Left ventricle myocardium inferior (tissue), 1 donor: ENCODE results near the gene PCLO. TPM values are rescaled to one million over a fixed set of nuclear protein-coding genes. Genes with fewer than 3 reads are reported as not detected.

Experiments
- DNase-seq: peaks from one replicate; pipeline ENCODE4 v3.0.0-alpha.2; 2020
- H3K27ac ChIP-seq: fragments of 200-600 bp; replicated peaks from 2 replicates; pipeline ENCODE4 v1.8.0; 2021
- H3K27me3 ChIP-seq: fragments of 200-600 bp; 2 replicates; pipeline ENCODE4 v1.8.0; 2021; ENCODE audit warnings: low read depth
- H3K36me3 ChIP-seq: fragments of 200-600 bp; 2 replicates; pipeline ENCODE4 v1.8.0; 2021
- H3K4me1 ChIP-seq: fragments of 200-600 bp; 2 replicates; pipeline ENCODE4 v1.8.0; 2021
- H3K4me3 ChIP-seq: fragments of 200-600 bp; 2 replicates; pipeline ENCODE4 v1.8.0; 2021; ENCODE audit warnings: mild to moderate bottlenecking, moderate library complexity
- H3K9me3 ChIP-seq: fragments of 200-600 bp; replicated peaks from 2 replicates; pipeline ENCODE4 v1.8.0; 2021
- intact Hi-C: fragments of 100-400 bp; cut with micrococcal nuclease; formaldehyde crosslinking; loops from one replicate; pipeline ENCODE4 v1.11.0; 2022
- long read RNA-seq: library from polyadenylated mRNA; unstranded; transcript quantifications from one replicate; pipeline ENCODE4 v2.0.0, GENCODE V29; 2021
- total RNA-seq: library from RNA; stranded (reverse); fragmentation: NEBNext Ultra II Directional; extraction: Animal tissue kit (Norgen Biotek cat#: 25700); gene quantifications from one replicate; pipeline ENCODE4 v1.2.1, GENCODE V29; 2021
- TF ChIP-seq, protein P1 (sequence below): fragments of 200-600 bp; IDR thresholded peaks from 2 replicates; pipeline ENCODE4 v1.8.0; 2021; ENCODE audit warnings: antibody characterized with exemption, mild to moderate bottlenecking, borderline replicate concordance
- donor health status: DM: no; HTN: yes; CAD: no; lungs with severe emphysema.

The PCLO gene, protein sequence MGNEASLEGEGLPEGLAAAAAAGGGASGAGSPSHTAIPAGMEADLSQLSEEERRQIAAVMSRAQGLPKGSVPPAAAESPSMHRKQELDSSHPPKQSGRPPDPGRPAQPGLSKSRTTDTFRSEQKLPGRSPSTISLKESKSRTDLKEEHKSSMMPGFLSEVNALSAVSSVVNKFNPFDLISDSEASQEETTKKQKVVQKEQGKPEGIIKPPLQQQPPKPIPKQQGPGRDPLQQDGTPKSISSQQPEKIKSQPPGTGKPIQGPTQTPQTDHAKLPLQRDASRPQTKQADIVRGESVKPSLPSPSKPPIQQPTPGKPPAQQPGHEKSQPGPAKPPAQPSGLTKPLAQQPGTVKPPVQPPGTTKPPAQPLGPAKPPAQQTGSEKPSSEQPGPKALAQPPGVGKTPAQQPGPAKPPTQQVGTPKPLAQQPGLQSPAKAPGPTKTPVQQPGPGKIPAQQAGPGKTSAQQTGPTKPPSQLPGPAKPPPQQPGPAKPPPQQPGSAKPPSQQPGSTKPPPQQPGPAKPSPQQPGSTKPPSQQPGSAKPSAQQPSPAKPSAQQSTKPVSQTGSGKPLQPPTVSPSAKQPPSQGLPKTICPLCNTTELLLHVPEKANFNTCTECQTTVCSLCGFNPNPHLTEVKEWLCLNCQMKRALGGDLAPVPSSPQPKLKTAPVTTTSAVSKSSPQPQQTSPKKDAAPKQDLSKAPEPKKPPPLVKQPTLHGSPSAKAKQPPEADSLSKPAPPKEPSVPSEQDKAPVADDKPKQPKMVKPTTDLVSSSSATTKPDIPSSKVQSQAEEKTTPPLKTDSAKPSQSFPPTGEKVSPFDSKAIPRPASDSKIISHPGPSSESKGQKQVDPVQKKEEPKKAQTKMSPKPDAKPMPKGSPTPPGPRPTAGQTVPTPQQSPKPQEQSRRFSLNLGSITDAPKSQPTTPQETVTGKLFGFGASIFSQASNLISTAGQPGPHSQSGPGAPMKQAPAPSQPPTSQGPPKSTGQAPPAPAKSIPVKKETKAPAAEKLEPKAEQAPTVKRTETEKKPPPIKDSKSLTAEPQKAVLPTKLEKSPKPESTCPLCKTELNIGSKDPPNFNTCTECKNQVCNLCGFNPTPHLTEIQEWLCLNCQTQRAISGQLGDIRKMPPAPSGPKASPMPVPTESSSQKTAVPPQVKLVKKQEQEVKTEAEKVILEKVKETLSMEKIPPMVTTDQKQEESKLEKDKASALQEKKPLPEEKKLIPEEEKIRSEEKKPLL (N-terminal part only)
- 4.2 TPM for total RNA-seq
- long read RNA-seq, partial matches to known transcripts: 1 of 2 reads
- long read RNA-seq, other reads (novel, unspliced or antisense): 1 of 2 reads

DNA sequence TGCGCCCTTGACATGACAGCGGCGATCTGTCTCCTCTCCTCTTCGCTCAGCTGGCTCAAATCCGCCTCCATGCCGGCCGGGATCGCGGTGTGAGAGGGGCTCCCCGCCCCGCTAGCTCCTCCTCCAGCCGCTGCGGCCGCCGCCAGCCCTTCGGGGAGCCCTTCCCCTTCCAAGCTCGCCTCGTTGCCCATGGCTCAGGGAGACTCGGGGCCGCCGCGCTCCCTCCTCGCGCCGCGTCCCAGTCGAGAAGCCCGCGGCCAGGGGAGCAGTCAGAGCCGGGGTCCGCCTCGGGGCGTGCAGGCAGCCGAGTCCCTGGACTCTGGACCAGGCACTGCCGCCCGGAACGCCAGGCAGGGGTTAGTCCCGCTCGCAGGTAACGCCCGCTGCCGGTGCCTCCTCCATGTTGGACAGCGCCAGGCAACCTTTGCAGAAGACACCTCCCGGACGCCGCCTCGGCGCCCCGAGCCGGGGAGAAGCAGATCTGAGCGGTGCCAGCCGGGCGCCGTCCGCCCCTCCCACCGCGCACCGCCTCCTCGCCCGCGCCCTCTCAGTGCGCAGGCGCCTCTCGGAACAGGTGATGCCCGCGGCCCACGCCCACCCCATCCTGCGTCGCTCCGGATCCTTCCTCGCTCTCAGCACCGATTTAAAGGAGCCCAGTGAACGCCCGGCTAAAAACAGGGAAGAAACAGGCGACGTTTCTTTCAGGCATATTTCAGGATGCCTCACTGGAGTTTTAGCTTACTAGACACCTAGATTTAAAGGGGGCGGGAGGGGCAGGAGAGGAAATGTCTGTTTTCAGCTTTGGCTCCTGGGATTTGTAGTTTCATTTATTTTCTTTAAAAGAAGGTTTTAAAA lies at the start of gene PCLO:
Gene PCLO, minus strand, starts transcription at position 483 of the 855 bp plus-strand sequence. Its CDS starts 292 bp downstream, at position 191.
- peak; percentile 53 for DNase-seq
- peaks cover 15% of the 10 kb centered on the region for H3K4me1 ChIP-seq
- H3K36me3 ChIP-seq: no peaks in the 10 kb centered on the region
- H3K27ac ChIP-seq: peak within 1 kb of the TSS; percentile 69
- intact Hi-C loops: no loop called here
- peak within 1 kb of the TSS; percentile 72 for H3K4me3 ChIP-seq
- no peaks in the 10 kb centered on the region for H3K9me3 ChIP-seq
- H3K27me3 ChIP-seq: peaks cover 30% of the 10 kb centered on the region
- TF ChIP-seq, protein P1, sequence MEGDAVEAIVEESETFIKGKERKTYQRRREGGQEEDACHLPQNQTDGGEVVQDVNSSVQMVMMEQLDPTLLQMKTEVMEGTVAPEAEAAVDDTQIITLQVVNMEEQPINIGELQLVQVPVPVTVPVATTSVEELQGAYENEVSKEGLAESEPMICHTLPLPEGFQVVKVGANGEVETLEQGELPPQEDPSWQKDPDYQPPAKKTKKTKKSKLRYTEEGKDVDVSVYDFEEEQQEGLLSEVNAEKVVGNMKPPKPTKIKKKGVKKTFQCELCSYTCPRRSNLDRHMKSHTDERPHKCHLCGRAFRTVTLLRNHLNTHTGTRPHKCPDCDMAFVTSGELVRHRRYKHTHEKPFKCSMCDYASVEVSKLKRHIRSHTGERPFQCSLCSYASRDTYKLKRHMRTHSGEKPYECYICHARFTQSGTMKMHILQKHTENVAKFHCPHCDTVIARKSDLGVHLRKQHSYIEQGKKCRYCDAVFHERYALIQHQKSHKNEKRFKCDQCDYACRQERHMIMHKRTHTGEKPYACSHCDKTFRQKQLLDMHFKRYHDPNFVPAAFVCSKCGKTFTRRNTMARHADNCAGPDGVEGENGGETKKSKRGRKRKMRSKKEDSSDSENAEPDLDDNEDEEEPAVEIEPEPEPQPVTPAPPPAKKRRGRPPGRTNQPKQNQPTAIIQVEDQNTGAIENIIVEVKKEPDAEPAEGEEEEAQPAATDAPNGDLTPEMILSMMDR: no peak

DNA sequence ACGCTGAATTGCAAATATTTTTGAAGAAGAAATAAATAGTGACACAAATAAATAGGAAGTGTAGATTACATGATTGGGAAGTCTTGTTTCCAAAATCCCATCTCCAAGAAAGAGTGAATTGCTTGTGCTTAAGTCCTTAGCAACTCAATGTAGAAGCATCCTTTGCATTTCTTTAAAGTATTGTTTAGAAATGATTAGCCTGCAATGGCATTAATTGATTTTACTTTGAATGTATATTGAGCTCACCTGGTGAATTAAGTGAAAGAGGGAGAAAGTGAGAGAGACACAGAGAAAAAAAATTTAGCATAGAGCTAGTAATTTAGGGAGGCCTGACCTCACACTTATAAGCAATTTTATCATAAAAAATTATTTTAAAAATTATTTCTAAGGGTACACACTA lies 49.0 kb upstream of the PCLO start:
- TF ChIP-seq, protein P1: no peak
- Histone ChIP-seq H3K4me1 (no peaks in the 10 kb centered on the region), H3K27me3 (no peaks in the 10 kb centered on the region), H3K27ac (no peak overlapping the region), H3K36me3 (no peaks in the 10 kb centered on the region), H3K9me3 (no peaks in the 10 kb centered on the region), H3K4me3 (no peak overlapping the region)
- no peak for DNase-seq
- intact Hi-C loops: no loop called here

DNA sequence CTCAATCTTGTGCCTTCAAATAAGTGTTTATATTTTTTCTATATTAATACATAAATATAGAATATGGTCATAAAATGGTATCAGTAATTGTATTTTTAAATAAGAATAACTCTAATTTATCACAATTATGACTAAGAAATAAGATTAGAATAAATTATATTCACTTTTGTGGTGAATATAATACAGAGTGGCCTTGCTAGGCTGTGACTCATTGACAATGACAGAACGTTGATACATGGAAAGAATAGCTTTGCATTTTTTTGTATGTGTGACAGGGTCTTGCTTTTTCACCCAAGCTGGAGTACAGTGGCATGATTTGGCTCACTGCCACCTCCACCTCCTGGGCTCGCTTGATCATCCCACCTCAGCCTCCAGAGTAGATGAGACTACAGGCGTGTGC lies 47.8 kb upstream of the PCLO start:
- no peak overlapping the region for H3K27ac ChIP-seq
- H3K9me3 ChIP-seq: no peaks in the 10 kb centered on the region
- TF ChIP-seq, protein P1: no peak
- no peak overlapping the region for H3K4me3 ChIP-seq
- intact Hi-C loops: no loop called here
- H3K27me3 ChIP-seq: no peaks in the 10 kb centered on the region
- DNase-seq: no peak
- H3K4me1 ChIP-seq: no peaks in the 10 kb centered on the region
- H3K36me3 ChIP-seq: no peaks in the 10 kb centered on the region

DNA sequence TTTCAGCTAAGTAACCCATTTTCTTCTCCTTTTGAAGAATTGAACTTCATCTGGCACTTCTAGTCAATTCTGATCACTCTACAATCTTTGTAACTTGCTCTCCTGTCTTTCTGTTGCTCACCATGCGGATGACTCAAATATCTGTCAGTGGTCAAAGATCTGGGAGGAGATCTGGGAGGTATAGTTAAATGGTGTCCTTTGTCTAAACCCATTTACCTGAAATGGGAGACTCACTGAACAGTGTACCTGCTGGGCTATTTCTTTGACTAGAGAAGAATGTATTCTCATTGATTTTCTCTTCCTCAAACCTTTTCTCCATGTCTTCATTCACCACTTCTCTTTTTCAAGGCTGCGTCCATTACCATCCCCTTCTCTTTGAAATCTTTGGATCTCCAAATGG lies 42.0 kb upstream of the PCLO start:
- H3K36me3 ChIP-seq: no peaks in the 10 kb centered on the region
- no peaks in the 10 kb centered on the region for H3K4me1 ChIP-seq
- intact Hi-C loops: no loop called here
- DNase-seq: no peak
- no peak overlapping the region for H3K4me3 ChIP-seq
- TF ChIP-seq, protein P1: no peak
- H3K27me3 ChIP-seq: no peaks in the 10 kb centered on the region
- H3K9me3 ChIP-seq: no peaks in the 10 kb centered on the region
- H3K27ac ChIP-seq: no peak overlapping the region
